NCI-H2107 treated with DMSO at 0.1 percent for 48 hours (cell line): ENCODE results near the gene TBL1XR1.
"Not testable (repeated sequence)": the region's sequence is repeated elsewhere in the genome, so short reads cannot be mapped to it uniquely, and the experiment has no call there.

ENCODE experiments used
- DNase-seq: peaks from one replicate; lab custom pipeline; 2025; ENCODE audit not compliant: unreplicated experiment; lab: John Stamatoyannopoulos, UW

Gene TBL1XR1

GRCh38 chr3:177184602-177185001 is 12.7 kb downstream of the TBL1XR1 start:
- DNase-seq, result not testable (repeated sequence)

GRCh38 chr3:177182352-177182751 is 14.9 kb downstream of the TBL1XR1 start:
- no peak for DNase-seq

- no peak for DNase-seq
These were observed 15.9 kb downstream of the TBL1XR1 start for GRCh38 chr3:177181418-177181817.

GRCh38 chr3:177180506-177180905 is 16.8 kb downstream of the TBL1XR1 start:
- no peak for DNase-seq

- no peak for DNase-seq
These were observed 17.8 kb downstream of the TBL1XR1 start for GRCh38 chr3:177179281-177180067.

GRCh38 chr3:177177749-177178221 is 19.5 kb downstream of the TBL1XR1 start:
- DNase-seq, result no peak

GRCh38 chr3:177174607-177175170 is 22.6 kb downstream of the TBL1XR1 start:
- no peak for DNase-seq

- DNase-seq, result no peak
These were observed 27.2 kb downstream of the TBL1XR1 start for GRCh38 chr3:177169936-177170722.

GRCh38 chr3:177168431-177168830 is 28.9 kb downstream of the TBL1XR1 start:
- no peak for DNase-seq

GRCh38 chr3:177162742-177163141 is 34.5 kb downstream of the TBL1XR1 start:
- no peak for DNase-seq

GRCh38 chr3:177161603-177162002 is 35.7 kb downstream of the TBL1XR1 start:
- DNase-seq, result not testable (repeated sequence)

- DNase-seq, result no peak
These were observed 38.8 kb downstream of the TBL1XR1 start for GRCh38 chr3:177158461-177158860.

GRCh38 chr3:177157492-177157891 is 39.8 kb downstream of the TBL1XR1 start:
- DNase-seq, result no peak

GRCh38 chr3:177154733-177155132 is 42.5 kb downstream of the TBL1XR1 start:
- DNase-seq, result no peak

GRCh38 chr3:177150970-177151627 is 46.2 kb downstream of the TBL1XR1 start:
- peak; percentile 99 for DNase-seq

GRCh38 chr3:177150218-177150916 is 46.9 kb downstream of the TBL1XR1 start:
- peak; percentile 89 for DNase-seq

GRCh38 chr3:177149106-177149505 is 48.2 kb downstream of the TBL1XR1 start:
- DNase-seq, result no peak

- no peak for DNase-seq
These were observed 49.5 kb downstream of the TBL1XR1 start for GRCh38 chr3:177147790-177148189.

GRCh38 chr3:177146646-177147045 is 50.6 kb downstream of the TBL1XR1 start:
- DNase-seq, result no peak

GRCh38 chr3:177145954-177146353 is 51.3 kb downstream of the TBL1XR1 start:
- no peak for DNase-seq

GRCh38 chr3:177145381-177145780 is 51.9 kb downstream of the TBL1XR1 start:
- peak; percentile 48 for DNase-seq
